ENCODE measurements around the gene BAZ2B.

BAZ2B gene

DNA sequence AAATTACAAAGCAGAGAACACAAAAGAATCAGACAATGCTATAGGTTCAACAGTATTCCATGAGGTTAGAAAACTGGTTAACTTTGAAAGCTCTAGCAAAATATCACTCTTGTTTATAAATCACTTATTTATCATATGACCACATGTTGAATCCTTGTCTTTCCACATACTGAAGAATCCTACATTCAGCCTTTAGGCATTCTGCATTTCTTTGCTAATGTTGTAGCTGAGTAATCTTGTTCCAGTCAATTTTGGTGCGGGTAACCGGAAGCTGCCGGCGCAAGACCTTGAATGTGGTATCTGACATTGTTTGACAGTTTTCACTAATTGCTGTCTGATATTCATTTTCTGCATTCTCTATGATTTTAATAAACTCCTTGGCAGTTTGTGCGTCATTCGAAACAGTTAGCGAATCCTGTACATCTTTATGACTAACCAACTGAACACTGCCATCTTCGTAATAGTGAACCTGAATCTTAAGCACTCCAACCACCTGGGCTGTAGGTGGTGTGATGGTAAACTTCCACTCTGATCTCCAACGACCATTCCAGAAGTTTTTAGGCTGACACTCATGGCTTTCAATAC is 154.1 kb downstream of the BAZ2B start:
- no peak for DNase-seq (ENCODE audit: low read depth)

DNA sequence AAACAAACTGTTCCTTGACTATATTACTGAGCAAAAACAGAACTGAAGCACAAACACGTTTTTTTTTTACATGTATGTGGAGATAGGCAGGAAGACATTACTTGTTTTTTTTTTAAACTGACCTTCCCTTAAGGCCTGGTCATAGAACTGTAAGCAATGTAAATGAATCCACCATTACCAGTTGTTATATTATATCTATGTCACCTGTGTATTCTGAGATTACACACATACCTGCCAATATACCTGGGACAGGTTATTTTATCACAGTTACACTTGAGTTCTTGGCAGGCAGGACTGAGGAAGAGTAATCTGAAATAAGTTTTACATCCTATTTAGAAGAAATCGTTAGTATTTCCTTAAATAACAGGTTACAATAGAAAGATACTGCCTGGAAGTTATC is 155.3 kb downstream of the BAZ2B start:
- no peak for DNase-seq (ENCODE audit: low read depth)

DNA sequence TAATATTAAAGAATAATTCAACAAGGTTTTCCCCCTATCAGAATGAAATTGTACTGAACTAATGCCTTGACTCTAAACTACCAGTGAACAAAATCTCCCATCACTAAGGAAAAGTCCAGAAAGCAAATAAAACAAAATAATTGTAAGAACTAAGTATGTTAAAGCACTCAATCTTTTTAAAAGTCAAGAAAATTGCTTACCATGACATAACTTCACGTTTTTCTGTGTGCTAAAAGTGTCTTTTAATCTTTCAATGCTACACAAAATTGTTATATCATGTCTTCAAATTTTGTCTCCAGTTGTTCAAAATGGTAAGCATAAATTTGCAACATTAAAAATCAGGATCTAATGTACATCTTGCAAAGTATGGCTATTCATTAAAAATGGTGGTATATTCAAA is 156.1 kb downstream of the BAZ2B start:
- no peak for DNase-seq (ENCODE audit: low read depth)

DNA sequence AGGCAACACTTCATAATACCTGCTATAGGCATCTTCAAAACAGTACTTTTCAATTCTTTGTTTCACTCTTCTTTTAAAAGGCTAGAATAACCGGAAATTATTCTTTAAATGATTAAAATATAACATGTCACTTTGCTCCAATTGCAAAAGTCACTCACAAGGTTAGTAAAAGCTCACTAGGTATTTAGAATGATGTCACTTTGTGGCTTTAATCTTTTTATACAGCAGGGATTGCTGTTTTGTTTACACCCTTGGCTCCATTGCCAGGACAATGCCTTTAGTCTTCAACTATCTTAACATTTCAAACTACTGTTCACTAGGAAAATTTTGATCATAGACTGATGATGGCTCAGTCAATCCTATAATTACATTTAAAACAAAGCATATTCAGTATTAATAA is 157.1 kb downstream of the BAZ2B start:
- DNase-seq (ENCODE audit: low read depth): no peak

DNA sequence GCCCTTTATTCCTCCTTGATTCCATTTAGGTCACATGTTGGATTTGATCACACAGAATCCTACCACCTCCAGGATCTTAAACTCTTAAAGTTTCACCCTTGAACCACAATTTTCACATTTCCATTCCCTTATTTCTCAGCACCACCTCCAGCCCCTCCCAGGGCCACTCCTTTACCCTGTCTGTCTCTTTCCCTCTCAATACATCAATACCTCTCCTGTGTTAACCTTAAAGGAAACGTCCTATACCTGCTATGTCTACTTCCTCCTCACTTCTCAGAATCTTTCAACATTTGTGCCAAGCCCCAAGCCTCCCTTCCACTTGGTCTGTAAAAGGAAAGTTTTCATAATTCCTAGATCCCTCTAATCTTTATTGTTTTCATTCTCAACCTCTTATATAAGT is 158.8 kb downstream of the BAZ2B start:
- no peak for DNase-seq (ENCODE audit: low read depth)

DNA sequence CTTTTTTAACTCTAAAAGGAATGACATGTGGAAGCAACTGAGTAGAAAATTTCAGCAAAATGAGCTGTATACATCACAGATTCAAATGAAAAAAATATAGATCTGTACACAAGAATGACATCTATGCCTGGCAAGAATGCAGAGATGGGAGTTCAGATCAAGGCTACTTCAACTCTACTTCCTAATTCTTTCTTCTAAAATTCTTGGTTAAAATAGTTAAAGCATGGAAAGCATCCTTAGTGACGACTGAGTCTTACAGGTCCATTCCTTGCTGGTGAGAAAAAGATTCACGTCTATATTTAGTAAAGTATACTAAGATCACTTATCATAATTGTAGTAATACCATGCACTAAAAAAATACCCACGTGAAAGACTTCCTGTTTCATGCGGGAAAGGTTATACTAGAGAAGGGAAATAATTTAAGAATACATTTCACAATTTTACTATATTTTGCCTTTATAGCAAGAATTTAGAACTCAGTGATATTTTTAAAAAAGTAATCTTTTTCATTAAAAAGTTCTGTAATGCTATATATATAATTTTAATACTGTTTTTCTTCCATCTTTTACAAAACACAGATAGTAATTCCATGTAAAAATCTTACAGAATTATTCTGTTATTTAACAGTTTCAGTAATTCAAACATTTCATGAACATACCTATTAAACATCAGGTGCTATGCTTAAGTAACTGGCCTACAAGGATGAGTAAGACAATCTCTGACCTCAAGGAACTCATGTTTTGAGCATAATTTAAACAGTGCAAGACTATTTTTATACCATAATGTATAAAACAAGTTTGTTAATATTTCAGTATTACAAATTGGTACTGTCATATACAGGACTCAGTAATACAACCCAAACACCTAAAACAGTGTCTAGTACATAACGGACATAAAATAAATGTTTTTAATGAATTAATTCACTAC is 159.6 kb downstream of the BAZ2B start:
- no peak for DNase-seq (ENCODE audit: low read depth)

DNA sequence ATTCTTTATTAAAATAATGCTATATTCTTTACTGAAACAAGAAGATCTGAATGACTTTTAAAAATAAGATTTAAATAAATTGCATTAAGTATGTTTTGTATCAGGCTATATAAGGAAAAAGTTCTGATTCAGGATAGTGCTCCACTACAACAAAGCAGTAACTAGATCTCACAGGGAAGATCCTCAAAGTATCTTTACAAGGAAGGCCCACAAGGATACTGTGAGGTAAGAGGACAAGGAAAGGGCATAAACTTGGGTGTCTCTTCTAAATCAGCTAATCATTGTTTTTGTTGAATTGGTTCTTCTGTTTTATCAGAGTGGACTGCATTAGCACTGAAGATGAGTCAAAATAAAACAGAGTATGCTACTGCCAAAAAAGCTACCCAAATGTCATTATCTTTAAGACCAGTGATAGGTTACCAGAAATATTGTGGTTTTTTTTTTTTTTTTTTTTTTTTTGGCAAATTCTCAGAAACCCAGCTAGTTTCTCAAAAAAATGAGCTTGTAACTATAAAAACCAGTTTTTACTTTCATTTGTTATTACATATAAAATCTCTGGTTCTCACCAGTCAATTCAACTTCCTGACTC is 160.9 kb downstream of the BAZ2B start:
- DNase-seq (ENCODE audit: low read depth): no peak

DNA sequence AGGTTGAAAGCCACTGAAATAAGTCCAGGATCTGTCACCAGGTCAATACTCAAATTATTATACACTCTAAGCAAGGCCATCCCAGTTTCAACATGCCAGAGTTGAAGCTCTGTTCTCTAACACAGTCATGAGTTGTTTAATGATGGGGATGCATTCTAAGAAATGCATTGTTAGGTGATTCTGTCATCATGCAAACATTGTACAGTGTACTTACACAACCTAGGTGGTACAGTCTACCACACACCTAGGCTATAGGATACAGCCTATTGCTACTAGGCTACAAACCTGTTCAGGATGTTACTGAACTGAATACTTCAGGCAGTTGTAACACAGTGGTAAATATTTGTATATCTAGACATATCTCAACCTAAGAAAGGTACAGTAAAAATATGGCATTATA is 162.2 kb downstream of the BAZ2B start:
- no peak for DNase-seq (ENCODE audit: low read depth)

DNA sequence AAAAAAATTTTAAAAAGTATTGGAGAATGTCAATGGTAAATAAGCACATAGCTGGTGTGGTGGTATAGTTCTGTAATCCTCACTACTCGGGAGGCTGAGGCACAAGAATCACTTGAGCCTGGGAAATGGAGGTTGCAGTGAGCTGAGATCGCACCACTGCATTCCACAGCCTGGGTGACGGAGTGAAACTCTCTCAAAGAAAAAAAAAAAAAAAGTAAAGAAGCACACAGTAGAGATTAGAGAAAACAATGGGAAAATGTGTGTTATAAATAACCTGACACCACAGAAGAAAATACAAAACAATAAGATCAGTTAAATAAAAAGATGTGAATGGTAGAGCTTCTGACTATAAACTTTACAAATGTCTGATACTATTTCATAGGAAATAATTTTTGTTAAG is 166.2 kb downstream of the BAZ2B start:
- DNase-seq (ENCODE audit: low read depth): no peak

DNA sequence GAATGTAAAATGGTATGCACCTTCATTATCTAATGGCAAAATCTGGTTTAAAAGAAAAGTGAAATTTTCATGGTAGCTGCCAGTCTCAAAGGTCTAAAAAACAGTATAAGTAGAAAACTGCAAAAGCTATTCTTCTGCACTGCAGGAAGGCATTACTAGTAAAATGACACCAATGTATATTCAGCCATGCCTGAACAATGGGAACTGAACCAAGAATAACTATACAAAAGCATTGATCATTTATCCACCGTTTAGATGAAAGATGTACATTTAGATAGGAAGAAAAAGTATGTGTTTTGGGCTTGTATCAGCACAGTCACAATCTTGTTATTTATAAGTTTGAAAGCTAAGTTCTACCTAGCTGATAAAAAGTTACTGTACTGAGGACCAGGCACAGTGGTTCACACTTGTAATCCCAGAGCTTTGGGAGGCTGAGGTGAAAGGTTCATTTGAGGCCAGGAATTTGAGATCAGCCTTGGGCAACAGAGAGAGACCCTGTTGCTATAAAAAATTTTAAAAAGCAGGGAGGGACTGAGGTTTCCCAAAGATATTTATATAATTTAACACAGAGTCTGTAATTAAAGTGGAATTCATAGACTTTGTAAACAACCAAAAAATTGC is 166.7 kb downstream of the BAZ2B start:
- no peak for DNase-seq (ENCODE audit: low read depth)

DNA sequence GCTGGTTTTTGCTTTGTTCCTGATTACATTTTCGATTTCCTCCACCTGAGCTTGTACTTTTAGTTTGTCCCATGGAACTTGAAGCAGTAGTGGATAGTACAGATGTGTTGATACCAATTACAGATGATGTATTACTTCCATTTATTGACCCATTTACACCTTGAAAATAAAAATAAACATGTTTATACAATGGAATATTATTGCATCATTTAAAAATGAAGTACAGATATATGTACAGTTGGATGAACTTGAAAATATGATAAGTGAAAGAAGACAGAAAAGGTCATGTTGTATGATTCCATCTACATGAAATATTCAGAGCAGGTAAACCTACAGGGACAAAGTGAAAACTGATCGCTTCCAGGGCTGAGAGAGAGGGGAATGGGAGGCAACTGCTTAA is 169.5 kb downstream of the BAZ2B start:
- no peak for DNase-seq (ENCODE audit: low read depth)

DNA sequence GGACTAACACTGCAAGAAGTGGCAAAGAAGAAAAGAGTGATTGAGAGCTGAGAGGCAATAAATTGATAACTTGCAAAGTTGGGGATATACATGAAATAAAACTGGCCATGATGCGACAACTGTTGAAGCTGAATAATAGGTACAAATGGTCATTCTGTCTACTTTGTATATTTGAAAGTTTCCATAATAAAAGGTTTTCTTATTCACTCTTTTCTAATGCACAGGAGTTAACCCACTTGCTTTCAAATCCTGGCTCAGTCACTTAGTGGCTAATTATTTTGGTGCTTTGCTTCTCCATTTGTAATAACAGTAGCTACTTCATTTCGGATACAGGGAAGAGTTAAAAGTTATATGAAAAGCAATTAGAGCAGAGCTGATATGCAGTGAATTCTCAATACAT is 170.1 kb downstream of the BAZ2B start:
- no peak for DNase-seq (ENCODE audit: low read depth)

DNA sequence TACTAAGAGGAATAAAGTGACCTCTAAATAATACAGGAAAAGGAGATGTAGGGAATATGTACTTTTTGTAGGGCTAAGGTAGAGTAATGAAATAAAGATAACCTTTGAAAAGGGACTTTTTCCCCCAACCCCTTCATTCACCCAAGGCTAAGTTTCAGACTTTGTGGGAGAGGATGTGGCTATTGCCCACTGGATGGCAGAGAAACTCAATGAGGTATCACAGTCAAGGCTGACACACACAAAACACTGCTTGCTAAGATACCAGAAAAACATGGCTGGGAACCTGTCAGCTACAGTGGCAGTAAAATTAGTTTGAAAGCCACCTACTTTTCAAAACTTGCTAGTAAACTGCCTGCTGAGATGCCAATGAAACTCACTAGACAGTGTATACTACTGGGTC is 171.0 kb downstream of the BAZ2B start:
- no peak for DNase-seq (ENCODE audit: low read depth)

DNA sequence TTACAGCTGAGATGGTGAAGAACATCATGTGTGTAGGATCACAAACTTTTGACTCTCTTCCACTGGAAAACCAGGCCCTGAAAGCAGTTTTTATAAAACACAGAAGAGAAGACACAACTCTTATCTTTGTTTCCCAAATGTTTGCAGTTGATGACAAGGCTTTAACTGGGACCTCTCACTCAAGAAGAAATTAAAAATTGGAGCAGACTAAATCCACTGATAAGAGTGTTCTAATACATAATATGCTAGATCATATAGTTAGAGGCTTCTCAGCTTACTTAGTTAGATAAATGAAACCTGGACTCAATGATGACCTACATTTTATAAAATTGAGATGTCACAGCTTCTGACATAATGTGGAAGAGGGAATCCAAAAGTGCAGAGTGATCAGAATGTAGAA is 171.6 kb downstream of the BAZ2B start:
- DNase-seq (ENCODE audit: low read depth): no peak

DNA sequence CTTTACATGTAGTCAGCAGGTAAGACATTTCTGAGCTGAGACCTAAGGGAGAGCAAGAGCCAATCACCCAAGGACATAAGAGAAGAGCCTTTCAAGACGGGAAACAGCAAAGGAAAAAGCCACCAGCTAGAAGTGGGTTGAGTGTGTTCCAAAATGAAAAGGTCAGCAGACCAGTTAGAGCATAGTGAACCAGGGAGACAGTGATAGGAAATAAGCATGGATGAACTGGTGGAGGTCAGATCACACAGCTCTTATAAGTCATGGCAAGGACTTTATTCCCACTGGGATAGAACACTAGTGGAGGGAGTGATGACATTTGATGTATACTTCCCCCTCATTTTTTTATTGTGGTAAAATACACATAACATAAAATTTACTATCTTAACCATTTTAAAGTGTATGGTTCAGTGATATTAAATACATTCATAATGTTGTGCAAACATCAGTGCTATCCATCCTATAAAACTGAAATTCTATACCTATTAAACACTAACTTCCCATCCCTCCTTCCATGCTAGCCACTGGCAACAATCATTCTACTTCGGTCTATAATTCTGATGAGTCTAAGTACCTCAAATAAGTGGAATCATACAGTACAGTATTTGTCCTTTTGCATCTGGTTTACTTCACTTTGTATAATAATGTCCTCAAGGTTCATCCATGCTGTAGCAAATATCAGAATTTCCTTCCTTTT is 174.0 kb downstream of the BAZ2B start:
- DNase-seq (ENCODE audit: low read depth): no peak

DNA sequence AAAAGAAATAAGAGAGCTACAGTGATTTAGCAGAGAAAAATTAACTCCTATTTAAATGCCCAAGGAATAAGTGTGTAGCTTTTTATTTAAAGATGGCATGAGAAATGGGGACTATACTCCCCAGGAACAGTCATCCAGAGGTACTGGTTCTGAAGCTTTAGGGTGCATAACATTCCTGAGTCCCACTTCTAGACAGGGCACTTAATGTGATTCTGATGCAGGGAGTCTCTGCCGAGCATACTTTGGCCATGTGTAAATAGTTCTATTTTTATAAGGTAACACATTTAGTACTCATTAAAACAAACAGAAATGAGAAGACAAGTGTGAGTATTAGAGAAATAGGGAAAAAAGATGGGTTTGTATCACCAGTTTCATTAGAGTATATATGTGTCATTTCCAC is 175.2 kb downstream of the BAZ2B start:
- DNase-seq (ENCODE audit: low read depth): no peak

DNA sequence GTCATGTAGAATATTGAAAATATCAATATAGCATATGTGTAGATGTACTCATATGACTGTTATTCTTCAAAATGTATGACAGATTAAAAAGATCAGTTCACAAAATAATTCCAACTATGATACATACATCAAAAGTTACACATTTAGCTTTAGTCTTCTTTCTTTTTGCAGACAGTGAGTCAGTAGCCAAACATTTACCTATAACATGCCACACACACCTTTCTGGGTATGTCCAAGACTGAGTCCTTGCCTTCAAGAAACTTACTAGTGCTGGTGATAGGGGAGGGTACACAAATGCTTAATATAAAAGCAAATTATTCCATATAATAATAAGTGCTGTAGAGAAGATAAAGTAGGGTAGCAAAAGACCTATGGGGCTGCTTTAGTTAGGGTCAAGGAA is 176.9 kb downstream of the BAZ2B start:
- DNase-seq (ENCODE audit: low read depth): no peak

DNA sequence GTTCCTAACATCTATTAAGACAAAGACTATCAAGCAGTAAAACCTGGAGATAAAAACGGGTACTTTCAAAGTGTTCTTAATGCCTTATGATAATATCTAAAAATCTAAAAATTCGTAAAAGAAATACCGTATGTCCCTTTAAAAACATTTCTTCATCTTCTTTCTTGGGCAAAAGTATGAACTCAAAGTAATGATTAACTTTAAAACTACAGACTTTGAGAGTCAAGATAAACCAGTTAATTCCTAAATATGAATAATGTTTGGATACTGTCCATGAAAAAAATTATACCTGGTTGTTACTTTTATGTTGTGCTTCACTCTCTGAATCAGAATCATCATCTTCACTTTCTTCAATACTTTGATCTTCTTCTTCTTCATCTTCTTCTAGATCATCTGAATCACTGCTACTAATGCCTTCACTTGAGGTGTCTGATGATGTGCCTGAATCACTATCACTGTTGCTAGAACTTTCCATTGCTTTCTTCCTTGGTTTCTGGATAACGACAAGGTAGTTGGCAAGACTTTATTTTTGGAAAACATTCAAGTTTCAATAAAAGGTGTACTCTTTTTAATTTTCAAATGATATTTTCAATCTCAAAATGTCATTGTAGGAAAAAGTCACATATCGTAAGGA is 177.5 kb downstream of the BAZ2B start:
- DNase-seq (ENCODE audit: low read depth): no peak

DNA sequence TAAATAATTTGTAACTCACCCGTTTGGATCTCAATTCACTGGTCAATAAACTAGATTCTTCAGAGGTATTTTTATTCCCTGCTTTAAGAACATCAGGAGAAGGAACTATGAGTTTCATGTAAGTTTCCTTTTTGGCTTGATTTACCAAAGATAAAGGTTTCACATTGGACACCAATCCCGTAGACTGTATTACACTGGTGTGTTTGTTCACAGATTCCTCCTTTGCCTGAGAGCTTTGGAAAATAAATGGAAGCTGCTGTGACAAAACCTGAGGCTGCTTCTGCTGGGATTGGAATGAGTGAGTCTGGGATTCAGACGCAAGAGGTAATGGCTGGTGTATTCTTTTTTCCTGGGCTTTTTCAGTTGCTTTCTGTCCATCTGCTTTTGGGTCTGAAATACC is 178.1 kb downstream of the BAZ2B start:
- DNase-seq (ENCODE audit: low read depth): no peak

DNA sequence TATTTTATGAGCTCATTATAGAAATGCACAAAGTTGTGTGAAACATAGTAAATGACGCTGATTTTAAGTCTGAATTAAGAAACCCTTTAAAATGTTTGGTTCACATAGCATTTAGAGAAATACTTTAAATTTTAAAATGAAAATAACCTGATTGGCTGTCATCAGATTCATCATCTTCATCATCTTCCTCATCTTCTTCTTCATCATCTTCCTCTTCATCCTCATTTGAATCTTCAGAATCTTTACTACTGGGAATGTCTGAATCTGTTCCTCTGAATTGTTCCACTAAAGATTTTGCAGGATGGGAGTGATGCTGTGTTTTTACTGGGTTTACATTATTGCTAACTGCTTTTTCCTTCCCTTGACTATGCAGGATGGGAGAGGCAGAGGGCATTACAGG is 183.7 kb downstream of the BAZ2B start:
- no peak for DNase-seq (ENCODE audit: low read depth)

DNA sequence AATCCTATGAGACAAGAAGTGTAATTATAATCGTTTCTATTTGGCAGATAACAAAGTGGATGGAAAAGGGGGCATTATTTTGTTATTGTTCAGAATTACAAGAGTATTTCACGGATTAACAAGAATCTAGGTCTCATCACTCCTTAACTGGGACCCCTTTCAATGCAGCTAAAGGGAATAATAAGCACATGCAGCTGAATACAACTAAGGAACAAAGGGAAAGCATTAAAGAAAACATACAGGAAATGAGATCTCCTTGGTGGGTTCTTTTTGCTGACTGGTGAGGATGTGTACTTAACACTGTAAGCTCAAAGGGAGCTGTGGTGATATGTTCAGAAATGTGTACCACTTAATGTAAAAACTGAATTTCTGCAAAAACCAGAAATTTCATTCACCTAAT is 189.3 kb downstream of the BAZ2B start:
- no peak for DNase-seq (ENCODE audit: low read depth)

DNA sequence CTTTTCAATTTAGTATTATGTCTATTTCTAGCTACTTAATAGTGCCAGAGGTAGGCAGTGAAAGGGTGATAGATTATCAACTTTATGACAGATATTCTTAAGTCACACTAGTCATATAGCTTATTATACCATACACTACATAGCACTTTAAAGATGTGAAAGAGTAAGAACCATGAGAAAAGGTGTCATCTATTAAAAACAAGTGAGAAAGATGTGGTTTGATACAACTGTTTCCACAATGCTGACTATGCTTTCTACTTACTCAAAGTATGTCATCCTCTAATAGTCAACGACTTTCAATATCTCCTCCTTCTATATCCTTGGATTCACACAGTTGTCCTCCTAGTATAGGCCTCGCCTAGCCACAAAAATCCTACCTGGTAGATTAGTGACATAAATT is 196.9 kb downstream of the BAZ2B start:
- no peak for DNase-seq (ENCODE audit: low read depth)
